Astrocyte (in vitro differentiated cells and primary cell): ENCODE data around the gene FBXO3. TPM values are rescaled to one million over a fixed set of nuclear protein-coding genes. Genes with fewer than 3 reads are reported as not detected.

Experiments
- DNase-seq: peaks from one replicate; pipeline ENCODE4 v3.0.0-alpha.2; 2010; ENCODE audit warnings: low read depth
- FAIRE-seq: peaks from 2 replicates; lab custom pipeline; 2011; peaks lifted over from hg19 to GRCh38; lab: Jason Lieb, UNC
- H2AFZ ChIP-seq: 2 replicates; pipeline ENCODE4 v1.6.0; 2012; ENCODE audit warnings: low read depth, low read length, inconsistent platforms
- H3K27ac ChIP-seq: 2 replicates; pipeline ENCODE4 v1.5.1; 2011; ENCODE audit warnings: low read depth, low read length, inconsistent platforms
- H3K27me3 ChIP-seq: 2 replicates; pipeline ENCODE4 v1.6.0; 2011; ENCODE audit warnings: low read length, inconsistent platforms; ENCODE audit not compliant: insufficient read depth
- H3K36me3 ChIP-seq: 2 replicates; pipeline ENCODE4 v1.5.1; 2011; ENCODE audit warnings: low read length, inconsistent platforms; ENCODE audit not compliant: insufficient read depth
- H3K4me1 ChIP-seq: 2 replicates; pipeline ENCODE4 v1.5.1; 2011; ENCODE audit warnings: low read length, inconsistent platforms; ENCODE audit not compliant: insufficient read depth
- H3K4me2 ChIP-seq: 2 replicates; pipeline ENCODE4 v1.6.0; 2012; ENCODE audit warnings: low read length, inconsistent platforms
- H3K4me3 ChIP-seq: 2 replicates; pipeline ENCODE4 v1.5.1; 2011; ENCODE audit warnings: low read depth, mild to moderate bottlenecking, low read length, inconsistent platforms; ENCODE audit not compliant: insufficient read depth
- H3K79me2 ChIP-seq: 2 replicates; pipeline ENCODE4 v1.6.0; 2012; ENCODE audit warnings: mild to moderate bottlenecking, low read length, inconsistent platforms; ENCODE audit not compliant: insufficient read depth
- H3K9ac ChIP-seq: 2 replicates; pipeline ENCODE4 v1.6.0; 2012; ENCODE audit warnings: mild to moderate bottlenecking, low read length, inconsistent platforms
- H3K9me3 ChIP-seq: 2 replicates; pipeline ENCODE4 v1.5.1; 2012; ENCODE audit warnings: low read depth, mild to moderate bottlenecking, low read length, inconsistent platforms; ENCODE audit not compliant: insufficient read depth
- H4K20me1 ChIP-seq: 2 replicates; pipeline ENCODE4 v1.6.0; 2012; ENCODE audit warnings: low read length, inconsistent platforms; ENCODE audit not compliant: insufficient read depth
- H3K27ac Mint-ChIP-seq: one replicate; pipeline ENCODE4 v1.8.0; 2021; ENCODE audit warnings: mild to moderate bottlenecking, mixed read lengths; ENCODE audit not compliant: unreplicated experiment
- H3K27me3 Mint-ChIP-seq: one replicate; pipeline ENCODE4 v1.8.0; 2021; ENCODE audit warnings: low read depth, mixed read lengths; ENCODE audit not compliant: unreplicated experiment
- H3K36me3 Mint-ChIP-seq: one replicate; pipeline ENCODE4 v1.8.0; 2021; ENCODE audit warnings: low read depth, mixed read lengths; ENCODE audit not compliant: unreplicated experiment
- H3K4me1 Mint-ChIP-seq: one replicate; pipeline ENCODE4 v1.8.0; 2021; ENCODE audit warnings: low read depth, mixed read lengths; ENCODE audit not compliant: unreplicated experiment
- H3K4me3 Mint-ChIP-seq: one replicate; pipeline ENCODE4 v1.8.0; 2021; ENCODE audit warnings: mild to moderate bottlenecking, moderate library complexity, mixed read lengths; ENCODE audit not compliant: unreplicated experiment
- H3K9me3 Mint-ChIP-seq: one replicate; pipeline ENCODE4 v1.8.0; 2021; ENCODE audit warnings: mild to moderate bottlenecking, mixed read lengths; ENCODE audit not compliant: unreplicated experiment
- EZH2 ChIP-seq: IDR thresholded peaks from 2 replicates; pipeline ENCODE4 v1.6.1; 2012; ENCODE audit warnings: mild to moderate bottlenecking, low read length, inconsistent platforms; ENCODE audit not compliant: insufficient read depth
- total RNA-seq: library from RNA; stranded (reverse); gene quantifications from 2 replicates; pipeline ENCODE4 v1.2.1, GENCODE V29; 2021
- TF ChIP-seq, protein P1 (sequence below): IDR thresholded peaks from 2 replicates; pipeline ENCODE4 v1.5.1; 2011; ENCODE audit warnings: low read depth, mild to moderate bottlenecking, inconsistent platforms, low read length, moderate library complexity; ENCODE audit not compliant: insufficient read depth

Gene FBXO3
- total RNA-seq, 1 donor from 2014 or later = 23.5 TPM

DNA sequence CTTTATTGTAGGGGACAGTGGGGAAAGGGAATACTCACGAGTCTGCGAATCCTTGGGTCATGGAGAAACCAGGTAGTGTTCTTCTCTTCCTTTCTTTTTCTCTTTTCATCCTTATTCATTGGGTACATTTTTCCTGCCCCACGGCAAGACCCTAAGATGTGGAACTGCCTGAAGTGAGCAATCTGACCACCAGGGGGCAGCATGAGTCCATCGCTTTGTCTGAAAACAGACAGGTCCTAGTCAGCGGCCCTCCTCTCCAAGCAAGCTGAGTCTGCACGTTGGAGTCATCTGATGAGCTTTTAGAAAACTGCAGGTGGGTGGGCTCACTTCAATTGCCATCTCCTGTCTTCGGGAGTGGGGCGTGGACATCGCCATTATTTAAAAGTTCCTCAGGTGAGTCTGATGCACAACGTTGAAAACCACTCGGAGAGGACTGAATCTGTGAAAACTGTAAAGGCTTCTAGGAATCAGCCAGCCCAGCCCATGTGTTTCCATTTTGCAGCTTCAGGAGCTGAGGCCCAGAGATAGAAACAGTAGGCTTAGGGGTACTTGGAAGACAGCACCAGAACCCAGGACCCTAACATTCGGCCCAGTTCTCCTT, 34.0 kb upstream of the FBXO3 start:
- H3K27me3 Mint-ChIP-seq = peaks cover 20% of the 10 kb centered on the region
- Histone ChIP-seq H2AFZ (no peak overlapping the region), H3K79me2 (no peaks in the 10 kb centered on the region), H3K9me3 (no peaks in the 10 kb centered on the region), H3K4me1 (no peaks in the 10 kb centered on the region), H3K4me3 (no peak overlapping the region), H3K4me2 (no peak overlapping the region), H3K27ac (no peak overlapping the region), H4K20me1 (no peaks in the 10 kb centered on the region), H3K9ac (no peak overlapping the region), H3K36me3 (no peaks in the 10 kb centered on the region), H3K27me3 (no peaks in the 10 kb centered on the region)
- peak; percentile 47 for DNase-seq
- no peaks in the 10 kb centered on the region for H3K4me1 Mint-ChIP-seq
- TF ChIP-seq EZH2 = no peak
- TF ChIP-seq, protein P1, sequence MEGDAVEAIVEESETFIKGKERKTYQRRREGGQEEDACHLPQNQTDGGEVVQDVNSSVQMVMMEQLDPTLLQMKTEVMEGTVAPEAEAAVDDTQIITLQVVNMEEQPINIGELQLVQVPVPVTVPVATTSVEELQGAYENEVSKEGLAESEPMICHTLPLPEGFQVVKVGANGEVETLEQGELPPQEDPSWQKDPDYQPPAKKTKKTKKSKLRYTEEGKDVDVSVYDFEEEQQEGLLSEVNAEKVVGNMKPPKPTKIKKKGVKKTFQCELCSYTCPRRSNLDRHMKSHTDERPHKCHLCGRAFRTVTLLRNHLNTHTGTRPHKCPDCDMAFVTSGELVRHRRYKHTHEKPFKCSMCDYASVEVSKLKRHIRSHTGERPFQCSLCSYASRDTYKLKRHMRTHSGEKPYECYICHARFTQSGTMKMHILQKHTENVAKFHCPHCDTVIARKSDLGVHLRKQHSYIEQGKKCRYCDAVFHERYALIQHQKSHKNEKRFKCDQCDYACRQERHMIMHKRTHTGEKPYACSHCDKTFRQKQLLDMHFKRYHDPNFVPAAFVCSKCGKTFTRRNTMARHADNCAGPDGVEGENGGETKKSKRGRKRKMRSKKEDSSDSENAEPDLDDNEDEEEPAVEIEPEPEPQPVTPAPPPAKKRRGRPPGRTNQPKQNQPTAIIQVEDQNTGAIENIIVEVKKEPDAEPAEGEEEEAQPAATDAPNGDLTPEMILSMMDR = peak; percentile 94
- no peak overlapping the region for H3K27ac Mint-ChIP-seq
- H3K9me3 Mint-ChIP-seq = peaks cover 2% of the 10 kb centered on the region
- H3K36me3 Mint-ChIP-seq = no peaks in the 10 kb centered on the region
- no peak overlapping the region for H3K4me3 Mint-ChIP-seq
- peak; percentile 39 for FAIRE-seq

DNA sequence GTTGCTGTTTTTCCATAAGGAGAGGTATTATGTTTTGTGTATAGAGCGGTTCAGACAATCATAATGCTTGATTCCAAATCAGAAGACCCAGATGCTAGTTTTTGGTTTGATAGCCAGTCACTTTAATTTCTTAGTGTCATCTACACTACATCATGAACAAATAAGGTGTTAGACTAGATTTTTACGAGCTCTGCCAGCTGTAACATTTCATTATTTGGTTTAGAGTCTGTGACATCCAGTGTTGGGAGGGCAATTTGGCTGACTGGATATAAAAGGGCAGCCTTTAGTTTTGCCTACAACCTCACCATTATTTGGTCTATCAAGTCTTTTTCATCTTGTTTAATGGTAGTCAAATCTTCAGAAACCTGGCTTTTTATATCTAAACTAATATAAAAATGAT, 30.2 kb upstream of the FBXO3 start:
- no peak overlapping the region for H3K4me3 ChIP-seq
- H3K9me3 ChIP-seq = no peaks in the 10 kb centered on the region
- no peak overlapping the region for H2AFZ ChIP-seq
- no peaks in the 10 kb centered on the region for H3K79me2 ChIP-seq
- H3K27ac ChIP-seq = no peak overlapping the region
- H3K9ac ChIP-seq = no peak overlapping the region
- Mint-ChIP-seq H3K27me3 (peaks cover 31% of the 10 kb centered on the region), H3K27ac (no peak overlapping the region), H3K9me3 (peaks cover 2% of the 10 kb centered on the region), H3K36me3 (no peaks in the 10 kb centered on the region), H3K4me1 (peaks cover 4% of the 10 kb centered on the region), H3K4me3 (no peak overlapping the region)
- H3K4me1 ChIP-seq = peaks cover 8% of the 10 kb centered on the region
- no peak overlapping the region for H3K4me2 ChIP-seq
- TF ChIP-seq, protein P1 = no peak
- TF ChIP-seq EZH2 = no peak
- FAIRE-seq (no peak), DNase-seq (no peak)
- H3K36me3 ChIP-seq = no peaks in the 10 kb centered on the region
- no peaks in the 10 kb centered on the region for H4K20me1 ChIP-seq
- H3K27me3 ChIP-seq = no peaks in the 10 kb centered on the region

DNA sequence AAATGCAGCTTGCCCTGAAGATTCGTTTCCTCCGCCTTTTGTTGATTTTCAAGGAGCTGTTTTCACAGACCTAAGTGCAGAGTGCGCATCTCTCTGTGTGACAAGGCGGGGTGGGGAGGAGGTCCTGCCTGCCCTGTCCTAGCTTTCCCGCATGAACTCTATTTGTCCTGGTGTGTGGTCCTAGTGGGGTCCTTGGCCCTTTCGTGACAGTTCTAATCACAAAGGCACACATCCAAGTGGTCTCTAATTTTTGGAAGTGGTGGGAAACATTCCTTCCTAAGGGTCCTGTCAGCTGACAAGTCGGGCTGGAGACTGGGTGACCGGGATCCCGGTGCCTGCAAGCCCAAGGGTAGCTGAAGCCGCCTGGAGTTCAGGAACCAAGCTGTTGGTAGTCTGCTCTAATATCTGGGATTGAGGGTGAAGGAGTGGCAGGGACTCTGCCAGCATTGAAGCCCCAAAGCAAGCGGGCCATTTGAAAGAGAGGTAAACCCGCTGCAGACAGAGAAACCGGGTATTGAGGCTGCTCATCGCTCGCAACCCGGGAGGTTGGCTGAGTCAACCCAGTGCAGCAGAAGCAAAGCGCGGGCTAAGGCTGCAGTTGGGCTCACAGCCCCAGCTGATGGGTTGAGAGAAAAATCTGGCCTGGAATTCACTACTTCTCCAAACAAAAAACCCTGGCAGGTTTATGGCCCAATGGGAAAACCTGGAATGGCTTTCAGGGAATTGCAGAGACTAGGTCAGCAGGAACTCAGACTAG, 28.1 kb upstream of the FBXO3 start:
- Histone ChIP-seq H3K9ac (peak overlapping the region; percentile 62), H3K36me3 (no peaks in the 10 kb centered on the region), H3K4me3 (peak overlapping the region; percentile 62), H3K27me3 (peaks cover 3% of the 10 kb centered on the region), H3K79me2 (no peaks in the 10 kb centered on the region), H3K4me1 (peaks cover 8% of the 10 kb centered on the region), H3K4me2 (peak overlapping the region; percentile 92), H2AFZ (peak overlapping the region; percentile 90), H4K20me1 (no peaks in the 10 kb centered on the region), H3K27ac (no peak overlapping the region), H3K9me3 (no peaks in the 10 kb centered on the region)
- TF ChIP-seq, protein P1 = no peak
- TF ChIP-seq EZH2 = no peak
- peaks cover 27% of the 10 kb centered on the region for H3K27me3 Mint-ChIP-seq
- DNase-seq = peak; percentile 90
- peak overlapping the region; percentile 71 for H3K4me3 Mint-ChIP-seq
- H3K9me3 Mint-ChIP-seq = no peaks in the 10 kb centered on the region
- H3K27ac Mint-ChIP-seq = no peak overlapping the region
- no peaks in the 10 kb centered on the region for H3K36me3 Mint-ChIP-seq
- FAIRE-seq = peak; percentile 50
- peaks cover 4% of the 10 kb centered on the region for H3K4me1 Mint-ChIP-seq
